Coronary artery (tissue), 2 donors: ENCODE results near the gene SEMA6A.

ENCODE experiments used
- DNase-seq: peaks from one replicate; pipeline ENCODE4 v3.0.0-alpha.2; 2017; ENCODE audit warnings: low spot score
- H3K27ac ChIP-seq, 2 donors: fragments of 200-600 bp; sonication (generic); one replicate each; pipeline ENCODE4 v1.5.1; 2016 to 2019
- H3K4me3 ChIP-seq: fragments of 200-600 bp; sonication (generic); 2 replicates; pipeline ENCODE4 v1.5.1; 2016; ENCODE audit warnings: mild to moderate bottlenecking, moderate library complexity
- CTCF ChIP-seq: fragments of 200-600 bp; sonication (generic); IDR thresholded peaks from one replicate; pipeline ENCODE4 v1.5.1; 2019; ENCODE audit warnings: antibody characterized with exemption

The SEMA6A gene

GRCh38 chr5:116409591-116410296 is 164.9 kb downstream of the SEMA6A start:
- Histone ChIP-seq H3K27ac (no peak overlapping the region), H3K4me3 (no peak overlapping the region)
- no peak for TF ChIP-seq CTCF
- DNase-seq: no peak

GRCh38 chr5:116406306-116407041 is 168.1 kb downstream of the SEMA6A start:
- no peak for TF ChIP-seq CTCF
- H3K4me3 ChIP-seq: no peak overlapping the region
- H3K27ac ChIP-seq: no peak overlapping the region

GRCh38 chr5:116404792-116405191 is 169.8 kb downstream of the SEMA6A start:
- TF ChIP-seq CTCF: no peak
- no peak overlapping the region for H3K4me3 ChIP-seq
- no peak for DNase-seq

More at GRCh38 chr5:116406306-116407041, 168.1 kb downstream of the SEMA6A start:
- DNase-seq: no peak

GRCh38 chr5:116404016-116404415 is 170.6 kb downstream of the SEMA6A start:
- H3K27ac ChIP-seq: no peak overlapping the region
- TF ChIP-seq CTCF: no peak
- H3K4me3 ChIP-seq: no peak overlapping the region
- no peak for DNase-seq

More at GRCh38 chr5:116404792-116405191, 169.8 kb downstream of the SEMA6A start:
- no peak overlapping the region for H3K27ac ChIP-seq

- H3K4me3 ChIP-seq: no peak overlapping the region
- H3K27ac ChIP-seq: no peak overlapping the region
- DNase-seq: no peak
- TF ChIP-seq CTCF: no peak
These were observed 172.4 kb downstream of the SEMA6A start for GRCh38 chr5:116402235-116402634.

- no peak overlapping the region for H3K4me3 ChIP-seq
- no peak overlapping the region for H3K27ac ChIP-seq
- TF ChIP-seq CTCF: no peak
- no peak for DNase-seq
These were observed 173.0 kb downstream of the SEMA6A start for GRCh38 chr5:116401576-116401975.
